Activated CD8-positive, alpha-beta memory T cell treated with anti-CD3 and anti-CD28 coated beads, Interleukin-2, amount 50 U/mL, for 24 hours (primary cell): Measurements from ENCODE around the gene USP32.

ENCODE experiments used
- DNase-seq: peaks from one replicate; pipeline ENCODE4 v3.0.0-alpha.2; 2020; ENCODE audit errors: extremely low read depth

Gene USP32

GRCh38 chr17:60134396-60135150, 257.4 kb downstream of the USP32 start:
- no peak for DNase-seq

DNA sequence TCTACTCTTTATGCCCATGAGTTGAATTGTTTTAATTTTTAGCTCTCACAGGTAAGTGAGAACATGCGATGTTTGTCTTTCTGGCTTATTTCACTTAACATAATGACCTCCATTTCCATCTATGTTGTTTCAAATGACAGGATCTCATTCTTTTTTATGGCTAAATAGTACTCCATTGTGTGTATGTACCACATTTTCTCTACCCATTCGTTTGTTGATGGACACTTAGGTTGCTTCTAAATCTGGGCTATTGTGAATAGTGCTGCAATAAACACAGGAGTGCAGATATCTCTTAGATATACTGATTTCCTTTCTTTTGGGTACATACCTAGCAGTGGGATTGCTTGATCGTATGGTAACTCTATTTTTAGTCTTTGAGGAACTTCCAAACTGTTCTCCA, 261.5 kb downstream of the USP32 start:
- no peak for DNase-seq

DNA sequence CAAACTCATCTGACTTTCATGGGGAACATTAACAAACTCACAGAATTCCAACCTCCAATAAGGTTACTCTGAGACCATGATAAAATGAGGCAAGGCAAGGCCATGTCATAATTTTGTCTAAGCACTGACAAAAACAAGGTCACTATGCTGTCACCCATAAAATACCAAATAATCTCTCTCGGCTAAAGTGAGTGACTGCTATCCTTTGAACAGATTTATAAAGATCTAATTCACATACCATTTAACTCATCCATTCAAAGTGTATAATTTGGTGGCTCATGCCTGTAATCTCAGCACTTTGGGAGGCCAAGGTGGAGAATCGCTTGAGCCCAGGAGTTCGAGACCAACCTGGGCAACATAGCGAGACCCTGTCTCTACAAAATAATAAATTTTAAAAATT, 262.8 kb downstream of the USP32 start:
- DNase-seq = no peak
